GDM1 (cell line): ENCODE data around the gene ABCF2.

ENCODE experiments used
- DNase-seq: peaks from one replicate; lab custom pipeline; 2025; lab: John Stamatoyannopoulos, UW

The ABCF2 gene

DNA sequence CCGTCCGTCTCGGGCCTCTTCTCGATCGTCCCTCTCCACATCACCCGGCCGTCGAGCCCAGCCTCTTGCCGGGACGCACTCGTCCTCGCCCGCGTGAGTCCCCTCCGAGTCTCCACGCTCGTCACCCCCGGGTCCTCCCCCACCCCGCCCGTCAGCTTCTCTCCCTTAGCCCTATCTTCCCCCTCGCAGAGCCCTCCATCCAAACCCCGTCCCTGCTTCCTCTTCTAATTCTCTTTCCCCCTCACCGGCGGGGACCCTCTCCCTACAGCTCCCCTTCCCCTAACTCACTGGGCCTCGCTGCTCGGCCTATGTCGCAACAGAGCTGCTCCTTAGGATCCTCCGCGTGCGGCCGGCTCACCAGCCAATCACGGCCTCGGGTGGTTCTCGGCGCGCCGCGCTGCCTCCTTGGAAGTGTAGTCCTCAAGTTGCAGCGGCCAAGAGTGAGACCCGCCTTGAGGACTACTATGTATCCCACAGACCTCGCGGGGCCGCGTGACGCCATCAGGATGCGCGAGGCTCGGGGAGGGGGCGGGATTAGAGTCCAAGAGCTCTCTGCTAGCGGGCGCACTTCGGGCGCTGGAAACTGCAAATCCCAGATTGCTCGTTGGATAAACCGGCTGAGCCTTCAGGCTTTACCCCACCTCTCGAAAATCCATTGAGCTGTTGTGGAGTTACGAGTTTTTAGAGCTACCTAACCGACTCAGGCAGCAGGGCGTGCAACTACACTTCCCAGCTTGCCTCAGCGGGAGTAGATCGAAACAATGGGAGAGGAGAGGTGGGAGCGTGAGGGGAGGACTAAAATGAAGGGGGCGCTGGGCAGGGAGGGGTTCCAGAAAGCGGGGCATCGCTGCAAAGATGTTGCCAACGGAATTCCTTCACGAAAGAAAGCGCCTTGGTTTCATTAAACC lies at the start of gene ABCF2:
Gene ABCF2 (minus strand): TSS at position 331 of the 908 bp plus-strand sequence. CDS start 747 bp downstream, outside the sequence.
- peak; percentile 96 for DNase-seq

DNA sequence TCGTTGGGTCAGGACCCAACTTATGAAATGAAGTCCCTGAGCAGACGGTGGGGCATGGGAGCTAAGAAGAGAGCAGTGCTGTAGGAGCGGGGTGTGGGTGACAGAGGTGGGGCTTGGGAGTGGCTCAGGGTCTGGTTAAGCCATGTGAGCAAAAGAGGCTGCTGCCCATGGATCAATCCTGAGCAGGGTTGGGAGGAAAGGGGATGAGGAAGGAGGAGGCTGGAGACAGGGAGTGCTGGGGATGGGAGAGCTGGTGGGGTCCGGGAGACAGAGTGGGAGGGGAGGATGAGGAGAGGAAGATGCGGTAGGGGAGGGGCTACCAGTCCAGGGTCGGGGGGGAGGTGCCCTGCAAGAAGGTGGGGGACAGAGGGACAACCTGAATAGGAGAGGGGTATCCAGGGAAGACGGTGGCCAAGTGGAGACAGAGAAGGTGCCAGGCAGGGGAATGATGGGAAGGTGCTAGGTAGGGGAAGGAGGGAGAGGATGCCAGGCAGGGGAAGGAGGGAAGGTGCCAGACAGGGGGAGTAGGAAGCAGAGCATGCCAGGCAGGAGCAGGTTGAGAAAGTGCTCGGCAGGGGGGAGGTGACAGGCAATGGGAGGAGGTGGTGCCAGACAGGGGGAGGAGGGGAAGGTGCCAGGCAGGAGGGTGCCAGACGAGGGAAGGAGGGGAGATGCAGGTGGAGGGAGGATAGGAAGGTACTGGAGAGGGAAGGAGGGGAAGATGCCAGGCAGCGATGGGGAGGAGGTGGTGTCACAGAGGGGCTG lies 49.0 kb upstream of the ABCF2 start:
- DNase-seq, result no peak

DNA sequence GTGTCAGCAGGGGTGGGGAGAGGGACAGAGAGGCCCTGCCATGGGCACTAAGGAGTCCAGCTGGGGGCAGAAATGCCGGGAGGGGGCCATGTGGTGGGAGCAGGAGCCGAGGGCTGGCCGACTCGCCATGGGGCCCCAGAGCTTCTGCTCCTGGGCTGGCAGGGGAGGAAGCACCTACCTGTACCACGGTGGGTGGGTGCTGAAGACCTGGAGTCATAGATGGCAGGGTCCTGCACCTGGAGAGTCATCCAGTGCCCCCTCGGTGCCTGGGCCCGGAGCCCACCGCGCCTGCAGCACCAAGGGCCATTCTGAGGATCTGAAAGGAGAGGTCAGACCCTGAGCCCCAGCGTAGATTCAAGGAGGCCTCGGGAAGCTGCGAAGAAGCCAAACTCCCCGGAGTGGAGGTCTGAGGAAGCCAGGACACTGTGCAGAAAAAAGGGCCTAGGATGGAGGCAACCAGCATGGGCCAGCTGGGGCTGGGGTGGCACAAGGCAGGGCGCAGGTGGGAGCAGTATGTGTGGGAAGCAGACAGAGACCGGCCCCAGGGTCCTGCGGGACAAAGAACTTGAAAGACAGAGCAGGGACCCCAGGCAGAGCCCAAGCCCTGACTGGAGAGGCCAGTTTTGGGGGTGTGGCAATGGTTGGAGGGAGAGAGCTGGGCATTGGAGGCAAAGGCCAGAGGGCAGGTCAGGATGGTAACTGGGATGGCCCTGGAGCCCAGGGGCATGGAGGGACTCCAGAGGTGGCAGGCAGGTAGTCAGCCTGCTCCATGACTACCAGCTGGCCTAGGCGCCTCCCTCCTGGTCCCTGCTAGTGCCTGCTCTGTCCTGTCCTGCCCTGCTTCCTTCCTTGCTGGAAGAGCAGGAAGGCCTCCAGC lies 48.2 kb upstream of the ABCF2 start:
- DNase-seq, result no peak

DNA sequence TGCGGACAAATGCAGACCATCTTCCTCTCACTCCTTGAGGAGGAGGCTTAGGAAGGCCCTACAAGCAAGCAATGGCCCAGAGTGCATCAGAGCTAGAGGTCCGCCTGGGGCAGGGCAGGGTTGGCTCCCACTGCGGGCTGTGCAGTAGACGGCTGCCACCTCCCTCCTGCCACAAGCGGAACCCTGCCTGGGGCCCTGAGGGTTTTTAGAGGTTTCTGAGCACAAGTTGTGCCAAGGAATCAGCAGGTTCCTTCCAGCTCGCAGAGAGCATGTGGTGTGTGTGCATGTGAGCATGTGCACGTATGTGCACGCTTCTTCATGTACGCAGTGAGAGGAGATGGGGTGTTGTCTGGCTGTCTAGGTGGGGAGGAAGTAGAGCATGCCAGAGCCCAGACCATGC lies 47.4 kb upstream of the ABCF2 start:
- DNase-seq, result no peak

DNA sequence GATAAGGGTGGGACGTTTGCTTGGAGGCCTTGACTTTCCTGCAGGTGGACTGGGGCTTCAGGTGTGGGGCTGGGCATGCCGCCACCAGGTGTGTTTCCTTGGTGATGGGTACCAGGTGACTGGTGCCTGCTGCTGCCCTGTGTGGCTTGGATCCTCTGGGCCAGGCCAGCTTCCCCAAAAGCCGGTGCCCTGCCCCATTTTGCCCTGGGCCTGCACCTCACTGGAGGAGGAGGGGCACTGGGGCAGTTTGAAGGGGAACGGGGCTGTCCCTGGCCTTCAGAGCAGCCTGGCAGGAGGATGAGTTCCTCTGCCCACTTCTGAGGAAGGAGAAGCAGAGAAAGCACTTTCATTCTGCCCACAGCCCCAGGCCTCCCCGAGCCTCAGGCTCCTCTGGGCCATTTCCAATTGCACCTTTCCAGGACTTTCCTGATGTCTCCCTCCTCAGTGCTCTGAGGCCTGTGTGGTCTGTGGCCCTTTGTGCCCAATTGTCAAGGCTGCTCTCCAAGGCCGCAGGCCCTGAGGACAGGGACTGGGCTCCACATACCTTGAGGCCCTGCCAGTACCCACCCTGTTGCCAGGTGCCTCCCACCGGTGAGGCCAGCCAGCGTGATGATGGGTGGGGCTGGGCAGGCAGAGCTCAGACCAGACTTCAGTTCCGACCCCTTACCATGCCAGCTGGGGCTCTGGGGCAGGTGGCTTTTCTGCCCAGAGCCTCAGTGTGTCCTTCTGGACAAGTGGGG lies 46.8 kb upstream of the ABCF2 start:
- DNase-seq, result no peak

DNA sequence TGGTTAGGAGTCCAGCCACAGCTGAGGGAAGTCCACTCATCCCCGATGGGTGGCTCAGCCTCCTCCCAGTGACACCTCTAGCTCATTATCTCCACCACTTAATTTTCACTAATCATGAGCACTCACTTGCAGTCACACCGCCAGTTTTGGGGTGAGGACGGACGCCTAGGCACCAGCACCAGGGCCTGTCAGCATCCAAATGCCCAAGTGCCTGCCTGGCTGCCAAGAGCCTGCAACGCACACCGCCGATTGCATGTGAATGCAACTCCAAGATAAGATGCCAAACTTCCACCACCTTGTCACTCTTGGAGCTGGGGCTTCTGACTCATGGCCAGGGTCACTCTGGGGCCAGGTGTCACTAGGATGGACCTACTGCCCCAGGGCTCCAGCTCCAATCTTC lies 45.9 kb upstream of the ABCF2 start:
- no peak for DNase-seq

DNA sequence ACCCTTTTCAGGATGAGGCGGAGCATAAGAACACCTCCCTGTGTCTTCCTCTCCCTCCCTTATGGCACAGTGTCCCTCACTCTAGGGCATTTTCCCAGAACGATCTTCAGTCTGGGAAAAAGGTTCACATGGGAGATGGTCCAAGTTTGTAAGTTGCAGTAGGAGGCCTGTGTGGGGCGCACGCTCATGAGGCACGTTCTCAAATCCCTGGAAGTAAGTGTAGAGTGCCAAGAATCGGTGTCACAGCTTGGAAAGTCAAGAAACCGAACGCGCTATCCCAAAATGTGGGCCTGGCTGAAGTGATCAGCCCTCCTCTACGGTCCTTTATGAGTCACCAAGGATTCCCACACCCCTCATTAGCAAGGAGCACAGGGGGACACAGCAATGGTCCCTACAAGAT lies 45.4 kb upstream of the ABCF2 start:
- DNase-seq, result no peak

DNA sequence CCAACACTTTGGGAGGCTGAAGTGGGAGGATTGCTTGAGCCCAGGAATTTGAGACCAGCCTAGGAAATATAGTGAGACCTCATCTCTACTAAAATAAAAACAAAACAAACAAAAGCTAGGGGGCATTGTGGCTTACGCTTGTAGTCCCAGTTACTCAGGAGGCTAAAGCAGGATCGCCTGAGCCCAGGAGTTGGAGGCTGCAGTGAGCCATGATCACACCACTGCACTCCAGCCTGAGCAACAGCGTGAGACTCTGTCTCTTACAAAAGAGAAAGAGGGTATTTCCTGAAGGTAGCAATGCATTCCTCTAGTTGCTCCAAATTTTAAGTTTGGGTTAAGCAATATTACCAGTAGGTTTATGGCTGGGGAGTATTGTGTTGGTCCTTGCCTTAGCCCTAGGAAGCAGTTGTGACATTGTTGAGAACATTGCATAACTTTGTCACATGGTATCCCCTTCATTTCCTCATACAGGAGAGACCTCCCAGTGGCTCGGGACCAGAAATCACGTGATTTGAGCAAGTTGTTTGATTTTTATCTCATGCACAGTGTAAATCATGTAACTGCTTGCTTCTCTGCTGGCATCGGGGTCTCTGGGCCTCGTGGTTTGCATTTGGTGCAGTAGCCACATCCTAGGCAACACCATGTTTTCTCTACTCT lies 44.8 kb upstream of the ABCF2 start:
- no peak for DNase-seq

DNA sequence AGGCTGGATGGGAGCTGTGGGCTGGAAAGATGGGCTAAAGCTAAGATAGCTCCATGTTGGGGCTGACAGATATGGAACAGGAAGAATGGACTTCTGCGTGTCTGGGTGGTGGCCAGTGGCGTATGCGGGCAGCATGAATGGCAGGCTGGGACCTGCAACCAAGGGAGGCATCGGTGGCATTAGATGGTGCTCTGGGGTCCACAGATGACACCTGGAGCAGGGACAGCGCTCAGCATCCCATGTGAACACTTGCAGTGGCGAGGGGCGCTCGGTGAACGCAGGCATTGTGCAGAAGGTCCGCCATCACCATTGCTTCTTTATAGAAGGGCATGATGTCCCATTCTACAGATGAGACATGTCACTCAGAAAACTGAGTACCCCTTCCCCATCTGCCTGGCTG lies 42.5 kb upstream of the ABCF2 start:
- DNase-seq, result no peak

DNA sequence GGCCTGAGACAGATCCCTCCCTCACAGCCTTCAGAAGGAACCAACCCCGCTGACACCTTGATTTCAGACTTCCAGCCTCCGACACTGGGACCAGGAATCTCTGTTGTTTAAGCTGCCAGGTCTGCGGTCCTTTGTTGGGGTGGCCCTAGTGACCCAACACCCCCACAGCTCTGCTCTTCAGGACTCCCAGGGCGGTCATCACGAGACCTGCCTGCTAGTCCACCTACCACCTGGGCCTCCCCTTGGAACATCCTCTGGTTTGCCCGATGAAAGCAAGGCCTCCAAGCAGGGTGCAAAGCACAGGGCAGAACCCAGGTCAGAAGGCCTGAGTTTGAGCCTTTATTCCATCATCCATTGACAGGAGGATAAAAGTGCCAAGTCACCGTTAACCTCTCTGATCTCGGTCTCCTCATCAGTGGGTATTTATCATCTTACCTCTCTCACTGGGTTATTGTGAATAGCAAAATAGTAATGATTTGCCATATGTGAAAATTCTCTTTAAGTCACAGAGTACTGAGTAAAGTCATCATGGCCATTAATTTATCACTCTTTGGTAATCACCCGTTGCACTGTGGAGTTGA lies 38.4 kb upstream of the ABCF2 start:
- no peak for DNase-seq

DNA sequence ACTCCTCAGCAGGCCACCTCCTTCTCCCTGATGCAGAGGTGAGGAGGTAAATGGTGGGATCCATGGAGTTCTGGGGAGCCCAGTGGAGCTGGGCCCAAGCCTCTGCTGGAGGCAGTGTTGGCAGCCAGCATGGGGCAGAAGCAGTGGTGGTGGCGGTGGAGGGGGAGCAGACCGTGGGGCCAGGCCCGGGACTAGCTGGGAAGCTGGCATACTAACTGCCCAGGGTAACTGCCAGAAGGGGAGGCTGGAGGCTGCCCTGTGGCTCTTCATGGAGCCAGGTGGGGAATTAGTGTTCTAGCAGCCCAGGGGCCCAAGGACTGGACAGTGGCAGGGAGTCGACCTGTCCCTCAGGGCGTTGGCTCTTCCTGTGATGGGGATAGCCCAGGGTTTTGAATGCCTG lies 37.6 kb upstream of the ABCF2 start:
- DNase-seq, result no peak

DNA sequence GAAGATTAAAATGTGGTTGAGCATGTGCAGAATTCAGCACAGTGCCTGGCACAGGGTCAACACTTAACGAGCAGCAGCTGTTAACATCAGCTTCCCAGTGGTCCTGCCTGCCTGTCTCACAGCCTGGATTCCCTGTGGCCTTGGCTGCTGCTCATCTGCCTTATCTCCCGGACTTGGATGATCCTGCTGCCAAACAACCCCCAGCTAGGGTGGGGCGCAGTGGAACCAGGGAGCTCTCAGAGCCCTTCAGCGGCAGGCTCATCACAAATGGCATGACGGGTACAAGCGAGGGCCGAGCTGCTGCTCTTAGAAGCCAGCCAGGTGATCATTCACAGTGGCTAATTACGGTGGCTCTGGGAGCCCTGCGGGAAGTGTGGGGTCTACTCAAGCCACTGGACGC lies 34.5 kb upstream of the ABCF2 start:
- no peak for DNase-seq

DNA sequence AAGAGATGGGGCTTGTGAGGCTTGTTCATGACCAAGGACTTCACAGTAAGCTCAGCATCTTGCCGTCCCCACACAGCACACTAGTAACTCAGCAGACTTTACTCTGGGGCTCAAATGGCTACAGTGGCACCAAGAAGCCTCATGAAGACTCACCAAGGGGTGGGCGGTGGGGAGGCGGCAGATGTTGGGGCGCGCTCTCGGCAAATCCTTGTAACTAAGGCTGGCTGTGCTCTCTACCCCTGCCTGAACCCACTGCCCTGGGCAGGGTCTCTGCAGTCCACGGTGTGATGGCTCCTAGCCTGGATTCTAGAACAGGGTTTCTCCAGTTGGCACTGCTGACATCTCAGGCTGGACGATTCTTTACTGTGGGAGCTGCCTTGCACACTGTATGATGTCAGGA lies 33.9 kb upstream of the ABCF2 start:
- no peak for DNase-seq

DNA sequence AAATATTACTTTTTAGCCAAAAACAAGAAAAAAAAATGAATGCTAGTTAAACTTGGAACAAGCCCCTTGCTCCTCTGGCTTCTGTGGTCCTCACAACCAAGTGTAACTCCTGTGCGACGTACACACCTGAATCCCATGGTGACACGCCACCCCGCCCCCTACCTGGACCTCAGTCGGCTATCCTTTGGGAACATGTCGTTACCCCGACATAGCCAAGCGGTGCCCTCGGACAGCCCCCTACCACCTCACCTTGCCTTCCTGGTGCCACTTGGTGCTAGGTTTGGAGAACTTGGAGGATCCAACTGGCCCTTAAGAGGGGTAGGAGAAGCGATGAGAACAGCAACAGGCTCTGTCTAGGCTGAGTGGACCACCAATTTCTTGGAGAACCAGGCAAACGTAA lies 33.5 kb upstream of the ABCF2 start:
- DNase-seq, result no peak

DNA sequence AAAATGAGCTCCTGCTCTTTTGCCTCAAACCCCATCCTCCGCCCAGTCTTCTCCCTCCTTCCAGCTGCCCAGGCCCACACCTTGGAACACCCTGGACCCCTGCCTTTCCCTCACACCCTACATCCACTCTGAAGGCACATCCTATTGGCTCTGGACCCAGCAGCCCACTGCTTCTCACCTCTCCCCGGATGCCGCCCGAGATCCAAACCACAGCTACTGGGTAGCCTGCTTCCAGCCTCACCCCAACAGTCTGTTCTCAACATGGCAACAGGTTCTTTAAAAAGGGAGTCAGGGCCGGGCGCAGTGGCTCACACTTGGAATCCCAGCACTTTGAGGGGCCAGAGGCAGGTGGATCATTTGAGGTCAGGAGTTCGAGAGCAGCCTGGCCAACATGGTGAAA lies 31.0 kb upstream of the ABCF2 start:
- no peak for DNase-seq

DNA sequence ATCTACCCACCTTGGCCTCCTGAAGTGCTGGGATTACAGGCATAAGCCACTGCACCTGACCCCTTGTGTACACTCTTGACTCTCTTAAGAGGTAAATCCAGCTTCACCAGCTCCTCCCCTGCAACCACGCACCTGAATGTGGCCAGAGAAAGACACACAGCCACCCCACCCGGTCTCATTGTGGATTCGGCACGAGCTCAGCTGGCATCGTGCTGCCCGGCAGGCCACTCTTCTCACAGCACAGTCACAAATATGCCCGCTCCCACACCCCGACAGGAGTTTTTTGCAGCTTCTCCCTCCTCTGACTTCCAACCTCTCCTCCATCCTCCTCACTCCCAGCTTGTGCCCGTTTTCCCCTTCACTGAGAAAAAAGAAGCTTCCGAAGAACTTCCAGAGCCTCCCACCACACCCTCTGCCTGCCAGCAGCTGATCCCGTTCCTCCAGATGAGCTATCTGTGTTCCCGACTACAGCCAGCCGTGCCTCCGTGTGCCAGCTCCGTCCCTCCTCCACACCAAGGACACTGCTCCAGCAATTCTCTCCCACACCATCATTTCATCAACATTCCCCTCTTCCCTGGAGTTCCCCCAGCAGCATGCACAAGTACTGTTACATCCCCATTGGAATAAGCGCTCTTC lies 29.5 kb upstream of the ABCF2 start:
- DNase-seq, result no peak

DNA sequence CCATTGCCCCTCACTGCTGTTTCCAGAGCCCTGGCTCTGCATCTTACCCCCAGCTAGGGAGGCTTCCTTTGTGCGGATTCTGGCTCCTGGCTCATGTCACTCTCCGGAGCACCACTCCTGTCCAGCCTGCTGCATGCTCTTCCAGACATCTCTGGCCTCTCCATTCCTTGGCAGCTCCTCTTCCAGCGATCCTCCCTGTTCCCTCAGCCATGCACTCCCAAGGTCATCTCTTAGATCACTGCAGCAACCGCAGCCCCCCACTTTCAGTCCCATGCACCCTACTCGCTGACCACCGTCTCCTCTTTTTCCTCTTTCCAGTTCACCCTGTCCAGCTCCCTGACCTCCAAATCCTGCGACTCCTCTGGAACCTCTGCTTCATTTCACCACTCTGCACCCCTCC lies 28.4 kb upstream of the ABCF2 start:
- DNase-seq, result no peak

DNA sequence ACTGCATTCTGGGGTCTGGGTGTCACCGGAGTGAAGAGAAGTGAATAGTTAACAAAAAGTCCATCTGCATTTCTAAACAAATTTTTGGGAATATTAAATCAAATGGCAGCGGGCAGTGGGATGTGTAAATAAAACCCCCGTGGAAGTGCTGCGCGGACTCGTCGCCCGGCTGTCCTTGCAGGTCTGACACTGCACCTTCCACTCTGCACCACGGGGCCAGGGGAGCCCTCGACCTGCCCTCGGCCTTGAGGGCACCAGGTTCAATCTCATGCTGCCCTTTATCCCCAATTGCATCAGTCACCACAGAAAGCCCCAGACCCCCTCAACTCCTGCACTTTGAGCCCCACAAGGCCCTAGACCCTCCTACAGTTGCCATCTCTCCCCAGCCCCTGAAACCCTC lies 27.8 kb upstream of the ABCF2 start:
- no peak for DNase-seq

DNA sequence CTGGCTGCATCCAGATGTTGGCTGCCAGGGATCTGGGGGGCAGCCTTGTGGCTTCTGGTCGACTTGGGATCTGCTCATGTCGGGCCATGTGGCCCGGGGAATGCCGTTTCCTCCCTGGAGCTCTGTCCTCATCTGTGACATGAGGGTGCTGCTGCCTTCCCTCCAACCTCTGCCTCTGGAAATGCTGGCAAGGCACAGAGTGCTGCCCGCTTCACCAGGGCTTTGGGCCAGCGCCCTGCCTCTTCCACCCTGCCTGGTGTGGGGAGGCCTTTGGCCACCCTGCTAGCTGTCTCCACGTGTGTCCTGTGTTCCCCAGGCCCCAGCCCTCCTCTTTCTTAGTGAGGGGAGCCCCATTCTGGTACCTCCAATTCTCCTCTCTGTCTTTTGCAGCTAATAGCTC lies 27.3 kb upstream of the ABCF2 start:
- no peak for DNase-seq
